HepG2 (cell line): ENCODE results near the gene EIF3J. TPM values are rescaled to one million over a fixed set of nuclear protein-coding genes. Genes with fewer than 3 reads are reported as not detected.

Source experiments
- ATAC-seq: fragments of 200-7000 bp; cut with Tn5 transposase; 3 replicates; pipeline ENCODE4 v1.9.1; 2020; ENCODE audit warnings: mild to moderate bottlenecking, moderate library complexity
- BruUV-seq: library from RNA; stranded (reverse); fragments of 400-500 nt; replicated peaks from 2 replicates; lab custom pipeline; 2021; lab: Mats Ljungman, UMichigan
- CTCF ChIA-PET: fragments of 300-600 bp; formaldehyde crosslinking; extraction: SDS; loops from one replicate; lab custom pipeline; 2021; ENCODE audit warnings: low total read pairs, inconsistent platforms, low intra/inter-chr PET ratio; lab: Yijun Ruan, JAX
- POLR2A ChIA-PET: fragments of 350-600 bp; sonication (Branson Sonifier 250); formaldehyde crosslinking; loops from one replicate; lab custom pipeline; 2020; ENCODE audit warnings: antibody characterized with exemption, inconsistent platforms; lab: Yijun Ruan, JAX
- DNase-seq: peaks from one replicate; pipeline ENCODE4 v3.0.0-alpha.2; 2015; ENCODE audit warnings: low spot score
- FAIRE-seq: peaks from 3 replicates; lab custom pipeline; 2011; peaks lifted over from hg19 to GRCh38; lab: Jason Lieb, UNC
- H2AFZ ChIP-seq: one replicate; pipeline ENCODE4 v1.6.1; 2011; ENCODE audit warnings: low read length, inconsistent platforms
- H3K27ac ChIP-seq: fragments of 300-600 bp; 3 replicates; pipeline ENCODE4 v1.8.0; 2011; ENCODE audit warnings: mixed run types, mild to moderate bottlenecking, mixed read lengths, low read length, inconsistent platforms; ENCODE audit not compliant: insufficient read depth; ENCODE audit errors: extremely low read length
- H3K27me3 ChIP-seq, 2 experiments: fragments of 200-600 bp in 1 of 2; 2 replicates in 1 of 2; 3 replicates in 1 of 2; pipeline versions ENCODE4 v1.6.0 to v1.8.0; 2011; ENCODE audit warnings: low read length in 2 of 2, mild to moderate bottlenecking in 2 of 2, moderate library complexity in 2 of 2, inconsistent platforms in 1 of 2; ENCODE audit not compliant: insufficient read depth in 2 of 2, control insufficient read depth in 1 of 2
- H3K36me3 ChIP-seq, 2 experiments: fragments of 200-600 bp in 1 of 2; replicated peaks in 1 of 2; 2 replicates in 1 of 2; 3 replicates in 1 of 2; pipeline versions ENCODE4 v1.5.1 to v1.8.0; 2011; ENCODE audit warnings: low read length in 2 of 2, inconsistent platforms in 1 of 2; ENCODE audit not compliant: insufficient read depth in 2 of 2, control insufficient read depth in 1 of 2
- H3K4me1 ChIP-seq: 2 replicates; pipeline ENCODE4 v1.5.1; 2012; ENCODE audit warnings: low read length, inconsistent platforms; ENCODE audit not compliant: insufficient read depth
- H3K4me2 ChIP-seq: 2 replicates; pipeline ENCODE4 v1.6.0; 2011; ENCODE audit warnings: low read depth, low read length, inconsistent platforms
- H3K4me3 ChIP-seq, 3 experiments: fragments of 200-600 bp in 1 of 3; sonication (generic), shearing (Covaris generic) in 1 of 3; replicated peaks in 1 of 3; 2 replicates each; pipeline ENCODE4 v1.5.1; 2011 to 2016; ENCODE audit warnings: low read length in 3 of 3, inconsistent platforms in 2 of 3, low read depth in 2 of 3, mild to moderate bottlenecking in 2 of 3, control low read depth in 1 of 3, mixed read lengths in 1 of 3; ENCODE audit not compliant: insufficient read depth in 1 of 3
- H3K79me2 ChIP-seq: one replicate; pipeline ENCODE4 v1.6.1; 2011; ENCODE audit warnings: low read length, inconsistent platforms; ENCODE audit not compliant: insufficient read depth
- H3K9ac ChIP-seq: 2 replicates; pipeline ENCODE4 v1.6.0; 2011; ENCODE audit warnings: mild to moderate bottlenecking, low read depth, low read length, inconsistent platforms; ENCODE audit not compliant: insufficient read depth
- H3K9me3 ChIP-seq: 2 replicates; pipeline ENCODE4 v1.5.1; 2012; ENCODE audit warnings: mild to moderate bottlenecking, low read length
- H4K20me1 ChIP-seq: 2 replicates; pipeline ENCODE4 v1.6.0; 2011; ENCODE audit warnings: inconsistent platforms, mild to moderate bottlenecking, low read length, moderate library complexity; ENCODE audit not compliant: insufficient read depth
- ARHGAP35 ChIP-seq: sonication (generic); formaldehyde crosslinking; IDR thresholded peaks from 2 replicates; pipeline ENCODE4 v1.9.0; 2022; ENCODE audit warnings: mild to moderate bottlenecking, inconsistent platforms, moderate library complexity, missing genetic modification reagents, borderline replicate concordance
- ETV5 ChIP-seq: IDR thresholded peaks from 2 replicates; pipeline ENCODE4 v1.6.1; 2018; ENCODE audit warnings: missing biosample characterization, missing genetic modification reagents, inconsistent platforms, borderline replicate concordance
- NFIC ChIP-seq: IDR thresholded peaks from 2 replicates; pipeline ENCODE4 v1.6.1; 2012; ENCODE audit warnings: mild to moderate bottlenecking, low read length, inconsistent platforms
- PAF1 ChIP-seq: IDR thresholded peaks from 2 replicates; pipeline ENCODE4 v1.6.1; 2016; ENCODE audit warnings: missing genetic modification reagents, missing compliant biosample characterization
- RBM22 ChIP-seq: fragments of 200-400 bp; formaldehyde crosslinking; optimal IDR thresholded peaks from 2 replicates; pipeline ENCODE3; 2017; ENCODE audit warnings: mild to moderate bottlenecking, low read length, moderate library complexity
- RNF2 ChIP-seq: fragments of 450-650 bp; conservative IDR thresholded peaks from 2 replicates; pipeline ENCODE4 v1.6.1; 2016; ENCODE audit warnings: low read depth
- STAT5B ChIP-seq: sonication (generic); formaldehyde crosslinking; IDR thresholded peaks from 2 replicates; pipeline ENCODE4 v1.4.0; 2020; ENCODE audit warnings: missing genetic modification reagents
- ZNF17 ChIP-seq: sonication (generic); formaldehyde crosslinking; IDR thresholded peaks from 2 replicates; pipeline ENCODE4 v1.5.0; 2020; ENCODE audit warnings: mild to moderate bottlenecking, missing genetic modification reagents
- ZNF230 ChIP-seq: sonication (generic); formaldehyde crosslinking; IDR thresholded peaks from 2 replicates; pipeline ENCODE4 v1.4.0; 2020; ENCODE audit warnings: mild to moderate bottlenecking, missing genetic modification reagents
- WGBS: methylation state at CpG from one replicate; pipeline ENCODE4 v1.1.6; 2017; ENCODE audit warnings: low lambda C conversion rate; 5-methylcytosine and 5-hydroxymethylcytosine counted together
- in situ Hi-C: cut with HindIII; loops from 2 replicates; pipeline ENCODE4 v1.10.0; 2017; ENCODE audit warnings: low pct_unique_long_range_greater_than_20kb; ENCODE audit not compliant: extremely low pct_ligation_motif_present
- intact Hi-C: fragments of 100-400 bp; cut with micrococcal nuclease; formaldehyde crosslinking; loops from one replicate; pipeline ENCODE4 v1.10.0; 2022; ENCODE audit not compliant: unreplicated experiment
- polyA plus RNA-seq, 8 experiments: library from polyadenylated mRNA; depleted of rRNA in 3 of 8; stranded (reverse) in 7 of 8; unstranded in 1 of 8; fragments of >200 nt; fragmentation: Illumina TruSeq in 4 of 8; extraction: Trizol in 4 of 8; gene quantifications; 2 replicates each; pipeline versions ENCODE4 v1.2.1 to v1.2.3, GENCODE V29; 2011 to 2016; ENCODE audit warnings: low read depth in 4 of 8, missing spikeins in 1 of 8, mixed read lengths in 1 of 8; ENCODE audit not compliant: insufficient read depth in 1 of 8
- total RNA-seq, 5 experiments: library from RNA; depleted of rRNA; stranded (reverse); fragments of >200 nt; fragmentation: Illumina TruSeq; extraction: Trizol; gene quantifications; 2 replicates each; pipeline ENCODE4 v1.2.3, GENCODE V29; 2016; ENCODE audit warnings: low read depth in 1 of 5
- TF ChIP-seq, protein P1 (sequence below): sonication (generic); formaldehyde crosslinking; IDR thresholded peaks from 2 replicates; pipeline ENCODE4 v1.4.0; 2020; ENCODE audit warnings: mild to moderate bottlenecking, missing genetic modification reagents
- TF ChIP-seq, protein P2 (sequence below): sonication (generic); formaldehyde crosslinking; IDR thresholded peaks from 2 replicates; pipeline ENCODE4 v1.4.0; 2020; ENCODE audit warnings: missing genetic modification reagents, mild to moderate bottlenecking, borderline replicate concordance
- TF ChIP-seq, protein P3 (sequence below): sonication (generic); formaldehyde crosslinking; IDR thresholded peaks from 2 replicates; pipeline ENCODE4 v1.8.0; 2022; ENCODE audit warnings: mild to moderate bottlenecking, missing genetic modification reagents, borderline replicate concordance

Gene EIF3J
- total and polyA plus RNA-seq, 2 of the 13 experiments (the other 11 are each of a cell fraction or from before 2014, with no cell fraction given): 51.7 to 69.2 TPM

DNA sequence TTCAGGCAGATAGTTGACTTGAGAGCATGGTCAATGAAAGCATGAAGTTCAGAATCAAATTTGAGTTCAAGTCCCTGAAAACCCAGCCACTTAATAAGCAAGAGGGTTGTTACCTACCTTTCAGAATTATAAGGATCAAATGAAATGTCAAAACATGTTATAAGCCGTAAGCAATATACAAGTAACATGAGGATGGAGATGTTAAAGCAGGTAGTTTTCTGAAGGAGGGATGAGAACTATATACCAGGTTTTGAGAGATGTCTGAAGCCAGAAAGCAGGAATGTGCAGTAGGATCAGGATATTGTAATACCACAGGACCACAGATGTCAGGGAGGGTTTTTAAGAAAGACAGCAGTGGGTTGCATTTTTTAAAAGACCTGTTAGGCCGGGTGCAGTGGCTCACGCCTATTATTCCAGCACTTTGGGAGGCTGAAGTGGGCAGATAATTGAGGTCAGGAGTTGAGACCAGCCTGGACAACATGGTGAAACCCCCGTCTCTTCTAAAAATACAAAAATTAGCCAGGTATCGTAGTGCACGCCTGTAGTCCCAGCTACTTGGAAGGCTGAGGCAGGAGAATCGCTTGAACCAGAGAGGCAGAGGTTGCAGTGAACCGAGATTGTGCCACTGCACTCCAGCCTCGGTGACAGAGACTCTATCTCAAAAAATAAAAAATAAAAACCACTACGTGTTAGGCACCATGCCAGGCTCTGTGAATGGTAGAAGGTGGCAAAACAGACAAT, 6.9 kb upstream of the EIF3J start:
- POLR2A ChIA-PET: no interaction called here
- peaks cover 2% of the 10 kb centered on the region in 2 experiments; a peak in 1 of 5 replicates for H3K36me3 ChIP-seq
- H3K27ac ChIP-seq: no peak overlapping the region
- no peak overlapping the region for H3K9ac ChIP-seq
- TF ChIP-seq, protein P1, sequence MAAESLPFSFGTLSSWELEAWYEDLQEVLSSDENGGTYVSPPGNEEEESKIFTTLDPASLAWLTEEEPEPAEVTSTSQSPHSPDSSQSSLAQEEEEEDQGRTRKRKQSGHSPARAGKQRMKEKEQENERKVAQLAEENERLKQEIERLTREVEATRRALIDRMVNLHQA (CRISPR knock-in tag): no peak
- TF ChIP-seq PAF1: 0 out of 2 replicates have a peak, but pooled peaks have one; percentile 57
- peak; percentile 37 for TF ChIP-seq RBM22
- no peaks in the 10 kb centered on the region for H3K9me3 ChIP-seq
- no TSS peak for BruUV-seq
- no peak for FAIRE-seq
- no peaks in the 10 kb centered on the region for H3K79me2 ChIP-seq
- H4K20me1 ChIP-seq: no peaks in the 10 kb centered on the region
- H3K4me3 ChIP-seq: no peak overlapping the region
- ATAC-seq: no peak; the same call in 2 of the 3 replicates
- DNase-seq: no peak
- CTCF ChIA-PET: no interaction called here
- H2AFZ ChIP-seq: no peak overlapping the region
- no peaks in the 10 kb centered on the region for H3K27me3 ChIP-seq
- in situ Hi-C loops (no loop called here), intact Hi-C loops (no loop called here)
- 98% methylated on average over 10 of the region's 10 CpGs for WGBS
- H3K4me1 ChIP-seq: peaks cover 3% of the 10 kb centered on the region
- no peak overlapping the region for H3K4me2 ChIP-seq

DNA sequence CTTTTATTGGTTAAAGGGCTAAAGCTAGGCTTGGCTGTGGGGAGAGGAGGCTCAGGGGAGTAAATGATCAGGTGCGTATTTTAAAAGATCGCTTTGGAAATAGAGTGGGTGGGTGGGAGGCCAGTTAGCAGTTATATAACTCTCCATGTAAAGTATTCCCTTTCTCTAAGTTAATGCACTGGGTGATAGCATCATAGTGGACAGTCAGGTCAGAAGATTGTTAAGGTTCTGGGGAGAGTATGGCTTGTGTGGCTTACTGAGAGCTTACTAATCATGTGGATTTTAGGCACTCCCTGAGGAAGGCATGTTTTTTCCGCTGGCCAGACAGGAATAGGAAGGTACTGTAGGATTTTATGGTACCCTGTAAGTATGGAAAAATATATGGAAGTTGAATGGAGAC, 6.3 kb upstream of the EIF3J start:
- H4K20me1 ChIP-seq: no peaks in the 10 kb centered on the region
- FAIRE-seq (no peak), ATAC-seq (peak; percentile 38), DNase-seq (no peak)
- H3K79me2 ChIP-seq: peaks cover under 1% of the 10 kb centered on the region
- ChIA-PET POLR2A (no interaction called here), CTCF (no interaction called here)
- in situ Hi-C loops (no loop called here), intact Hi-C loops (no loop called here)
- no peaks in the 10 kb centered on the region for H3K9me3 ChIP-seq
- WGBS: 100% methylated on average over 3 of the region's 3 CpGs
- H3K9ac ChIP-seq: no peak overlapping the region
- H3K4me1 ChIP-seq: peaks cover 9% of the 10 kb centered on the region
- H3K4me3 ChIP-seq: no peak overlapping the region
- H3K27me3 ChIP-seq: no peaks in the 10 kb centered on the region
- no peak overlapping the region for H3K27ac ChIP-seq
- H3K36me3 ChIP-seq: peaks cover 0 to 2% of the 10 kb centered on the region in 2 experiments; a peak in 1 of 5 replicates
- H3K4me2 ChIP-seq: no peak overlapping the region
- H2AFZ ChIP-seq: no peak overlapping the region
- BruUV-seq: no TSS peak
- TF ChIP-seq ARHGAP35 (no peak), RNF2 (no peak), STAT5B (no peak), ZNF230 (CRISPR knock-in tag) (no peak), NFIC (no peak), ETV5 (CRISPR knock-in tag) (no peak), ZNF17 (CRISPR knock-in tag) (no peak)
- TF ChIP-seq, protein P2, sequence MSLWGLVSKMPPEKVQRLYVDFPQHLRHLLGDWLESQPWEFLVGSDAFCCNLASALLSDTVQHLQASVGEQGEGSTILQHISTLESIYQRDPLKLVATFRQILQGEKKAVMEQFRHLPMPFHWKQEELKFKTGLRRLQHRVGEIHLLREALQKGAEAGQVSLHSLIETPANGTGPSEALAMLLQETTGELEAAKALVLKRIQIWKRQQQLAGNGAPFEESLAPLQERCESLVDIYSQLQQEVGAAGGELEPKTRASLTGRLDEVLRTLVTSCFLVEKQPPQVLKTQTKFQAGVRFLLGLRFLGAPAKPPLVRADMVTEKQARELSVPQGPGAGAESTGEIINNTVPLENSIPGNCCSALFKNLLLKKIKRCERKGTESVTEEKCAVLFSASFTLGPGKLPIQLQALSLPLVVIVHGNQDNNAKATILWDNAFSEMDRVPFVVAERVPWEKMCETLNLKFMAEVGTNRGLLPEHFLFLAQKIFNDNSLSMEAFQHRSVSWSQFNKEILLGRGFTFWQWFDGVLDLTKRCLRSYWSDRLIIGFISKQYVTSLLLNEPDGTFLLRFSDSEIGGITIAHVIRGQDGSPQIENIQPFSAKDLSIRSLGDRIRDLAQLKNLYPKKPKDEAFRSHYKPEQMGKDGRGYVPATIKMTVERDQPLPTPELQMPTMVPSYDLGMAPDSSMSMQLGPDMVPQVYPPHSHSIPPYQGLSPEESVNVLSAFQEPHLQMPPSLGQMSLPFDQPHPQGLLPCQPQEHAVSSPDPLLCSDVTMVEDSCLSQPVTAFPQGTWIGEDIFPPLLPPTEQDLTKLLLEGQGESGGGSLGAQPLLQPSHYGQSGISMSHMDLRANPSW (CRISPR knock-in tag): no peak
- TF ChIP-seq, protein P3, sequence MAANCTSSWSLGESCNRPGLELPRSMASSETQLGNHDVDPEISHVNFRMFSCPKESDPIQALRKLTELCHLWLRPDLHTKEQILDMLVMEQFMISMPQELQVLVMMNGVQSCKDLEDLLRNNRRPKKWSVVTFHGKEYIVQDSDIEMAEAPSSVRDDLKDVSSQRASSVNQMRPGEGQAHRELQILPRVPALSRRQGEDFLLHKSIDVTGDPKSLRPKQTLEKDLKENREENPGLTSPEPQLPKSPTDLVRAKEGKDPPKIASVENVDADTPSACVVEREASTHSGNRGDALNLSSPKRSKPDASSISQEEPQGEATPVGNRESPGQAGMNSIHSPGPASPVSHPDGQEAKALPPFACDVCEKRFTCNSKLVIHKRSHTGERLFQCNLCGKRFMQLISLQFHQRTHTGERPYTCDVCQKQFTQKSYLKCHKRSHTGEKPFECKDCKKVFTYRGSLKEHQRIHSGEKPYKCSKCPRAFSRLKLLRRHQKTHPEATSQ (CRISPR knock-in tag): no peak
